Measurements from ENCODE around the gene TET1. TPM values are rescaled to one million over a fixed set of nuclear protein-coding genes. Genes with fewer than 3 reads are reported as not detected.
"Not testable (repeated sequence)": the region's sequence is repeated elsewhere in the genome, so short reads cannot be mapped to it uniquely, and the experiment has no call there.

Gene TET1
- total and polyA plus RNA-seq, 2 experiments from 2014 or later = 0.84 to 1.3 TPM

DNA sequence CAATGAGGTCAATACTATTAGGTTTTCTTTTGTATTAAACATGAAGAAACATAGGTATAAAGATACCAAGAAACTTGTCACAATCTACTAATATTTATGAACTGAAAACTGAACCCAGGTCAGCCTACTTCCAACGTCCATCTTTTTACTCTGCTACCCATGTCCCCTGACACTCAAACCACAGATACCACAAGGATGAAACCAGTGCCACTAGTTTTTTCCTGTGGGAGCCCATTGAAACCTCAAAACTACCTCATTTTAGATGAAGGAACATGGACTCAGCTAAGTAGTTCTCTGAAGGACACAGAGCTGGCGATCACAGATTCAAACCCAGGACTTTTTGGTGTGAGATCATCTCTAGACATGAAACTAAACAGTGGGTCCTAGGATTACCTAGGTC, 6.8 kb downstream of the TET1 start:
- no peak overlapping the region for H3K4me2 ChIP-seq (ENCODE audit: unreplicated experiment)
- no peaks in the 10 kb centered on the region for H4K20me1 ChIP-seq (ENCODE audit: insufficient read depth)
- no peaks in the 10 kb centered on the region for H3K9me2 ChIP-seq (ENCODE audit: insufficient read depth)
- no peak overlapping the region for H3K27ac ChIP-seq
- H3K27me3 ChIP-seq (replicated peaks; ENCODE audit: insufficient read depth) = no peaks in the 10 kb centered on the region
- WGBS, 2 experiments (ENCODE audit: low coverage in 1 of 2, low lambda C conversion rate in 2 of 2, missing lambda C conversion rate in 2 of 2) = 86 to 96% methylated on average over 2 of the region's 2 CpGs
- H3K9me3 ChIP-seq (ENCODE audit: low read depth) = no peaks in the 10 kb centered on the region
- no peaks in the 10 kb centered on the region for H3K36me3 ChIP-seq (ENCODE audit: low read depth)
- peaks cover 7% of the 10 kb centered on the region; the same call in 1 of the 2 replicates for H3K79me2 ChIP-seq (ENCODE audit: insufficient read depth)
- H3F3A ChIP-seq (ENCODE audit: insufficient read depth) = no peaks in the 10 kb centered on the region
- H3K4me3 ChIP-seq = no peak overlapping the region
- no peak for DNase-seq
- H3K9ac ChIP-seq = no peak overlapping the region
- H2AFZ ChIP-seq = no peak overlapping the region
- in situ Hi-C loops (cut with MboI) = no loop called here
- peaks cover 10% of the 10 kb centered on the region; the same call in 1 of the 2 replicates for H3K4me1 ChIP-seq (ENCODE audit: insufficient read depth)
- no peak for TF ChIP-seq EZH2phosphoT487 (IDR thresholded peaks at IDR 0.05; ENCODE audit: insufficient read depth, low read depth)
- no peak for TF ChIP-seq EZH2 (IDR thresholded peaks at IDR 0.05; ENCODE audit: insufficient read depth, poor library complexity, severe bottlenecking)

- no peak overlapping the region for H2AFZ ChIP-seq
- no peak for DNase-seq
- 60 to 63% methylated on average over 5 of the region's 5 CpGs for WGBS, 2 experiments (ENCODE audit: low coverage in 1 of 2, low lambda C conversion rate in 2 of 2, missing lambda C conversion rate in 2 of 2)
- no peaks in the 10 kb centered on the region for H3K36me3 ChIP-seq (ENCODE audit: low read depth)
- no peaks in the 10 kb centered on the region for H3K9me3 ChIP-seq (ENCODE audit: low read depth)
- H3K4me3 ChIP-seq = no peak overlapping the region
- H3K27me3 ChIP-seq (replicated peaks; ENCODE audit: insufficient read depth) = no peaks in the 10 kb centered on the region
- H3K27ac ChIP-seq = no peak overlapping the region
- H3K9me2 ChIP-seq (ENCODE audit: insufficient read depth) = no peaks in the 10 kb centered on the region
- no peak for TF ChIP-seq EZH2 (IDR thresholded peaks at IDR 0.05; ENCODE audit: insufficient read depth, poor library complexity, severe bottlenecking)
- no peak for TF ChIP-seq EZH2phosphoT487 (IDR thresholded peaks at IDR 0.05; ENCODE audit: insufficient read depth, low read depth)
- H3K79me2 ChIP-seq (ENCODE audit: insufficient read depth) = no peaks in the 10 kb centered on the region
- H3K4me2 ChIP-seq (ENCODE audit: unreplicated experiment) = no peak overlapping the region
- H3F3A ChIP-seq (ENCODE audit: insufficient read depth) = no peaks in the 10 kb centered on the region
- H3K9ac ChIP-seq = no peak overlapping the region
- no peaks in the 10 kb centered on the region for H3K4me1 ChIP-seq (ENCODE audit: insufficient read depth)
- in situ Hi-C loops (cut with MboI) = no loop called here
- H4K20me1 ChIP-seq (ENCODE audit: insufficient read depth) = no peaks in the 10 kb centered on the region
These were observed 12.0 kb downstream of the TET1 start for GRCh38 chr10:68572151-68572550.

GRCh38 chr10:68574051-68574450, 13.9 kb downstream of the TET1 start:
- in situ Hi-C loops (cut with MboI) = no loop called here
- no peak for DNase-seq
- no peaks in the 10 kb centered on the region for H3K79me2 ChIP-seq (ENCODE audit: insufficient read depth)
- no peaks in the 10 kb centered on the region for H3K9me3 ChIP-seq (ENCODE audit: low read depth)
- H3K9ac ChIP-seq = no peak overlapping the region
- H2AFZ ChIP-seq = no peak overlapping the region
- no peaks in the 10 kb centered on the region for H3F3A ChIP-seq (ENCODE audit: insufficient read depth)
- no peaks in the 10 kb centered on the region for H3K4me1 ChIP-seq (ENCODE audit: insufficient read depth)
- no peaks in the 10 kb centered on the region for H3K36me3 ChIP-seq (ENCODE audit: low read depth)
- H3K4me3 ChIP-seq = no peak overlapping the region
- no peak overlapping the region for H3K4me2 ChIP-seq (ENCODE audit: unreplicated experiment)
- no peaks in the 10 kb centered on the region for H3K9me2 ChIP-seq (ENCODE audit: insufficient read depth)
- no peak overlapping the region for H3K27ac ChIP-seq
- no peaks in the 10 kb centered on the region for H3K27me3 ChIP-seq (replicated peaks; ENCODE audit: insufficient read depth)
- H4K20me1 ChIP-seq (ENCODE audit: insufficient read depth) = no peaks in the 10 kb centered on the region
- TF ChIP-seq EZH2 (IDR thresholded peaks at IDR 0.05; ENCODE audit: insufficient read depth, poor library complexity, severe bottlenecking) (no peak), EZH2phosphoT487 (IDR thresholded peaks at IDR 0.05; ENCODE audit: insufficient read depth, low read depth) (no peak)
- WGBS, 2 experiments (ENCODE audit: low coverage in 1 of 2, low lambda C conversion rate in 2 of 2, missing lambda C conversion rate in 2 of 2) = 90 to 99% methylated on average over 2 of the region's 2 CpGs

GRCh38 chr10:68576118-68576517, 16.0 kb downstream of the TET1 start:
- no peaks in the 10 kb centered on the region for H3K36me3 ChIP-seq (ENCODE audit: low read depth)
- H3K4me2 ChIP-seq (ENCODE audit: unreplicated experiment) = no peak overlapping the region
- in situ Hi-C loops (cut with MboI) = no loop called here
- H3K4me3 ChIP-seq = no peak overlapping the region
- no peaks in the 10 kb centered on the region for H3K79me2 ChIP-seq (ENCODE audit: insufficient read depth)
- 82 to 87% methylated on average over 5 of the region's 5 CpGs for WGBS, 2 experiments (ENCODE audit: low coverage in 1 of 2, low lambda C conversion rate in 2 of 2, missing lambda C conversion rate in 2 of 2)
- no peak for TF ChIP-seq EZH2 (IDR thresholded peaks at IDR 0.05; ENCODE audit: insufficient read depth, poor library complexity, severe bottlenecking)
- no peak for TF ChIP-seq EZH2phosphoT487 (IDR thresholded peaks at IDR 0.05; ENCODE audit: insufficient read depth, low read depth)
- H3F3A ChIP-seq (ENCODE audit: insufficient read depth) = no peaks in the 10 kb centered on the region
- no peaks in the 10 kb centered on the region for H3K27me3 ChIP-seq (replicated peaks; ENCODE audit: insufficient read depth)
- H3K9ac ChIP-seq = no peak overlapping the region
- H3K27ac ChIP-seq = no peak overlapping the region
- H3K9me2 ChIP-seq (ENCODE audit: insufficient read depth) = no peaks in the 10 kb centered on the region
- H3K9me3 ChIP-seq (ENCODE audit: low read depth) = no peaks in the 10 kb centered on the region
- DNase-seq = no peak
- H3K4me1 ChIP-seq (ENCODE audit: insufficient read depth) = no peaks in the 10 kb centered on the region
- H4K20me1 ChIP-seq (ENCODE audit: insufficient read depth) = no peaks in the 10 kb centered on the region
- no peak overlapping the region for H2AFZ ChIP-seq

GRCh38 chr10:68578974-68579373, 18.8 kb downstream of the TET1 start:
- Histone ChIP-seq H3K9me3 (ENCODE audit: low read depth) (no peaks in the 10 kb centered on the region), H3F3A (ENCODE audit: insufficient read depth) (no peaks in the 10 kb centered on the region), H3K36me3 (ENCODE audit: low read depth) (no peaks in the 10 kb centered on the region), H2AFZ (no peak overlapping the region), H4K20me1 (ENCODE audit: insufficient read depth) (no peaks in the 10 kb centered on the region), H3K4me1 (ENCODE audit: insufficient read depth) (no peaks in the 10 kb centered on the region), H3K9ac (no peak overlapping the region), H3K4me3 (no peak overlapping the region), H3K27ac (no peak overlapping the region), H3K4me2 (ENCODE audit: unreplicated experiment) (no peak overlapping the region), H3K79me2 (ENCODE audit: insufficient read depth) (no peaks in the 10 kb centered on the region), H3K27me3 (replicated peaks; ENCODE audit: insufficient read depth) (no peaks in the 10 kb centered on the region), H3K9me2 (ENCODE audit: insufficient read depth) (no peaks in the 10 kb centered on the region)
- TF ChIP-seq EZH2phosphoT487 (IDR thresholded peaks at IDR 0.05; ENCODE audit: insufficient read depth, low read depth) (no peak), EZH2 (IDR thresholded peaks at IDR 0.05; ENCODE audit: insufficient read depth, poor library complexity, severe bottlenecking) (no peak)
- in situ Hi-C loops (cut with MboI) = no loop called here
- 86 to 100% methylated on average over 2 of the region's 2 CpGs for WGBS, 2 experiments (ENCODE audit: low coverage in 1 of 2, low lambda C conversion rate in 2 of 2, missing lambda C conversion rate in 2 of 2)
- DNase-seq = no peak

DNA sequence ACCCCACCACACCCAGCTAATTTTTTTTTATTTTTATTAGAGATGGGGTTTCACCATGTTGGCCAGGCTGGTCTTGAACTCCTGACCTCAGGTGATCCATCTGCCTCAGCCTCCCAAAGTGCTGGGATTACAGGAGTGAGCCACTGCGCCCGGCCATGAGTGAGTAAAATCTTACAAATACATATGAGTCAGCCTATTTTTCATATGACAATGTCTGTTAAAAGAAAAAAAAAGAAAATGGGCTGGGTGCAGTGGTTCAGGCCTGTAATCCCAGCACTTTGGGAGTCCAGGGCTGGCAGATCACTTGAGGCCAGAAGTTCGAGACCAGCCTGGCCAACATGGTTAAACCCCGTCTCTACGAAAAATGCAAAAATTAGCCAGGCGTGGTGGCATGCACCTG, 24.1 kb downstream of the TET1 start:
- H3K36me3 ChIP-seq (ENCODE audit: low read depth); H3K79me2 ChIP-seq (ENCODE audit: insufficient read depth); H3K9me3 ChIP-seq (ENCODE audit: low read depth); H3K9me2 ChIP-seq (ENCODE audit: insufficient read depth); H3F3A ChIP-seq (ENCODE audit: insufficient read depth); H2AFZ ChIP-seq; H3K27ac ChIP-seq; H3K4me2 ChIP-seq (ENCODE audit: unreplicated experiment); H3K27me3 ChIP-seq (replicated peaks; ENCODE audit: insufficient read depth); H3K4me3 ChIP-seq; H3K9ac ChIP-seq; H4K20me1 ChIP-seq (ENCODE audit: insufficient read depth); in situ Hi-C loops (cut with MboI); H3K4me1 ChIP-seq (ENCODE audit: insufficient read depth): not testable (repeated sequence)
- WGBS, 2 experiments (ENCODE audit: low coverage in 1 of 2, low lambda C conversion rate in 2 of 2, missing lambda C conversion rate in 2 of 2) = 74 to 78% methylated on average over 6 of the region's 6 CpGs
- DNase-seq = peak; percentile 44
